ENCODE results near the gene DPM1.
A peak's percentile ranks its signal among the peaks of the same experiment; 100 is the strongest.

DPM1 gene

DNA sequence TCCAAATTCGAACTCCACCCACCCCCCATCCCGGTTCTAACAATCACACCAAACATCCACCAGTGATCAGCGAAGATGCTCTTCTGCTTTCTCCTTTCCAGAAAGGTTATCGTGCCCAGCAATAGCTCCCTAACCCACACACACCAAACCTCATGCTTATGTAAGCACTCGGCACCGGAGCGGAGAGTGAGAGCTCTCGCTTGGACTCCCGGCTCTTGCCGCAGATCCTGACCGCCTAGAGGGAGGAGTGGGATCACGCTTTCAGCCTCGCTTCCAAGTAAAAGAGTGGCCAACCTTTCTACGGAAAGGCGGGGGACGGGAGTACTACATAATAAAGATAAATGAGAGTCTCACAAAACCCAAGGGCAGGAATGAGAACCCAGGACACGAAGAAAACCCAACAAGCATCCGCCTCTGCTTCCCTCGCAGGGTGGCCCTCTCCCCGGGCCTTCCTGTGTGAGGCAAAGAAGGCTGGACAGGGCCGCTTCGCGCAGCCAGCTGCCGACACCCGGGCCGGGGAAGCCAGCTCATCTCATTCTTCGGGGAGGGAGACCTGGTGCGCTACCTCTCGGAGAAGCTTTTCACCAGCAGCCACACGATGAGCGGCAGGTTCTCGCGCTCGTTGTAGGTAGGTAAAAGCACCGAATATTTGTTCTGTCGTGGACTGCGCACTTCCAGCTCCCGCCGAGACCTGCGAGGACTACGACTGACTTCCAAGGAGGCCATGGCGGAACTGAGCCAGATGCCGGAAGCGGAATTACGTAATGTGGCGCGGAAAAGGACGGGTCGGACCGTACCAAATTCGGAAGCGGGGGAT, at the start of gene DPM1:
TSS of gene DPM1 (minus strand) at position 735 of the 817 bp plus-strand sequence. CDS start at position 726, 9 bp downstream.
- DNase-seq (ENCODE audit: low read depth in 2 of 2), result peak; percentile 76 to 82

DNA sequence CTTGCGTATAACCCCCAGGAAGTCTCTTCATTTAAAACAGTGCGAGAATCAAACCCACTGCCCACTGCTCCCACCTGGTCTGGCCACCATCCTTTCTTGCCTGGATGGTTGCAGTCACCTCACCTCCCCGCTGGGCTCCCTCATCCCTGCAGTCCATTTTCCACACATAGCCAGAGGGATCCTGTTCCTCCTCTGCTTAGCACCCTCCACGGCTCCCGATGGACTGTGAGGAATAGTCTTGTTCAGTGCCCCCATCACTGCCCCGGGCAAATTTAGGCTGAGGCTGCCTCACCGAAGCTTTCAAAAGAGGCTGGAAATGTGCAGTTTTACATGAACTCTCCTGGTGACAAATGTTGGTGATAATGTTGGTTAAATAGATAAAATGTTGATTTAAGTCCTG, 46.9 kb upstream of the DPM1 start:
- no peak for DNase-seq (ENCODE audit: low read depth in 2 of 2)

DNA sequence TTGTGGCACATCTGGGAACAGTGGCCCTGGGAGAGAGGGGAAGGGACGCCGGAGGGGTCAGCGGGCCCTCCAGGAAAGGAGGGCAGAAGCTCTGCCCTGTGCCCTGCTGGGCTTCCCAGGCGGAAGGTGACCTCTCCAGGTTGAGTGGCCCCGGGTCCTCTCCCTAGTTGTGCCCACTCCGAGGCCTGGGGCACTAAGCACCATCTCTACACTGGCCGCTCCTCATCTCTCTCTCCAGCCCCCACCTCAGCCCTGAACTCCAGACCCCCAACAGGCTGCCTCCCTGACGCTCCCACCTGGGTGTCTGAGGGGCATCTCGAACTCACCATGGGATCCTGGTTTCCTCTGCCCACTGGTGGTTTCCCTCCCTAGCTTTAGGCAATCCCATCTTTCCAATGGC, 46.4 kb upstream of the DPM1 start:
- no peak for DNase-seq (ENCODE audit: low read depth in 2 of 2)

DNA sequence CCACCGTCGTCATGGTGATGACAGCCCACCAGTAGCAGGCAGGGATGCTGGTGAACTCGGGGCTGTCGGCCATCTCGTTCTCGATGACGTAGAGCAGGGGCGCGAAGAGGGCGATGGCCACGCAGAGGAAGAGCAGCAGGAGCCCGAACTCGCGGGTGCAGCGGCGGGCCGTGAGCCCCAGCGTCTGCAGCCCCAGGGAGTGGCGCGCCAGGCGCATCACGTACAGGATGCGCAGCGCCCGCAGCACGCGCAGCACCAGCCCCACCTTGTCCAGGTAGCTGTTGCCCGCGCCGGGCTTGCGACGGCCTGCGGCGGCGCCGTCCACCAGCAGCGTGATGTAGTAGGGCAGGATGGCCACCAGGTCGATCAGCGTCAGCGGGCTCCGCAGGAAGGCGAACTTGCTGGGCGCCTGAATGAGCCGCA, 46.0 kb upstream of the DPM1 start:
- DNase-seq (ENCODE audit: low read depth in 2 of 2), result no peak

DNA sequence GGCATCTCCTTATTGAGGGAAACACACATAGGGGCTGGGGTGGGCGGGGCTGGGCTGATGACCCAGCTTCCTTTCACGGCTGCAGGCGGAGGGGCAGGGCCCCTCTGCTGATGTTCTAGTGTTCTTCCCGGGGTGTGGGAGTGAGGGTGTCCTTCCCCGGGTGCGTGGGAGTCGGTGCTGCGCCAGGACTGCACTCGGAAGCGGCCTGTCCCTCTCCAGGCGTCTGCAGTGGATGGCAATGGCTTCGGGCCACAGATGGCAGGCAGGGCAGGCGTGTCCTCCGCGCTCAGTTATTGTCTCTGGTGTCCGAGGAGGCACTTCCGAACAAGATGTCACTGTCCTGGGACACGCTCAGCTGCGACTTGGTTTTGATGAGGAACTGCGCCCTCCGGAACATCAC, 45.4 kb upstream of the DPM1 start:
- no peak for DNase-seq (ENCODE audit: low read depth in 2 of 2)

DNA sequence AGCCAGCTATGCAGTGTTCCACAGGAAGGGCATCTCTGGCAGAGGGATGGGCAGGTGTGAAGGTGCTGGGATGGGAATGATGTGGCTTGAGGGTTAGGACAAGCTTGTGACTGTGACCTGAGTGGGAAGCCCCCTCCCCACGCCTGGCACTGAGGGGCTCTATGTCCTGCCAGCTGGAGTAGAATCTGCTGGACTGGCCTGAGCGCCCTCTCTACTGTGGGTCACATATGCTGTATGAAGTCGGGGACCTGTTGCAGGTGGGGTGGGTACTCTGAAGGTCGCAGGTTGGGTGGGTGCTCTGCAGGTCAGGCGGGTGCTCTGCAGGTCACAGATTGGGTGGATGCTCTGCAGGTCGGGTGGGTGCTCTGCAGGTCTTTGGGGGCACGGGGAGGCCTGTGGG, 44.3 kb upstream of the DPM1 start:
- DNase-seq (ENCODE audit: low read depth in 2 of 2), result no peak

DNA sequence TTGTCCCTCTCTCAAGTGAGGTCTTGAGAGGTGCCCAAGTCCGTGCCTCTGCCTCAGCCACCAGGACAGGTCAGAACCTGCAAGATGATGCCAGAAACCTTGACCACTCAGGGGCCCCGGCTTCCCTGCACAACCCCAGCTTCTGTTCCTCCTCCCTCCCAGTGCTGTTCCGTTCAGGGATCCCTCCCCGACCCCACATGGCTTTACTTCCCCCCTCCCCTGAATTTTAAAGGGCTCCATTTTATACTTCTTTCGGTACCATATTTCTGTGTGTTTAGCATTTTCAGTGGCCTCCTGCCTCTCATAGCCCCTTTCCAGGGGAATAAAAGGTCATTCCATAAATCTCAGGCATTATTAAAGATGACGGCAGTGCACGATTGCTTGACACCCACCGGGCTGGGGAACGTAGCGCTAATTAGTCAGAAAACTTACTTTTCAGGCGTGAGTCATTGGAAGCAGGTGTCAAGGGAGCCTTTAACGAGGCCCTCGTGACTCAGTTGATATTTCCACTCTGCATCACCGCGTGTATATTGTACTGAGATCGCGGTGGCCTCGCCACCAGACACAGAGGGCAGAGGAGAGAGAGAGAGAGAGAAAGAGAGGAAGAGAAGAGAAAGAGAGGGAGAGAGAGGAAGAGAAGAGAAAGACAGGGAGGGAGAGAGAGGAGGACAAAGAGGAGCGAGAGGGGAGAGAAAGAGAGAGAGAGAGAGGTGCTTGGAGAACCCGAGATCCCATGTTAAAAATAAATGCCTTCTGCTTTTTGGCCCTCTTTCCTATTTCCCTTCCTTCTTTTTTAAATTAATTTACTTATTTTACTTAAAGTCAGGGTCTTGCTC, 43.3 kb upstream of the DPM1 start:
- DNase-seq (ENCODE audit: low read depth in 2 of 2), result no peak

DNA sequence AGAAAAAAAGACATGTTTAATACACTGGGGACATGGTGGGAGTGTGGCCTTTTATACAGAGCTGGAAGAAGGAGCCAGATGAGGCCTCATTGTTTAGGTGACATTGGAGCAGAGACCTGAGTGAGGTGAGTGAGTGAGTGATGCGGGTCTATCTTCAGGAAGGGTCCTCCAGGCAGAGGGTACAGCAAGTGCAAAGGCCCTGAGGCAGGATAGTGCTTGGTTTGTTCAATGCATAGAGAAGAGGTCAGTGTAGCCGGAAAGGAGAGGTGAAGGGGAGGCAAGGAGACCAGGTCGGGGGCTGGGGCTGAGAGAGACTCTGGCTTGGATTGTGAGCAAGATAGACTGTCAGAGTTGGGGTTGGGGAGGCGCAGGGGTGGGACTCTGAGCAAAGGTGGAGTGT, 41.0 kb upstream of the DPM1 start:
- DNase-seq (ENCODE audit: low read depth in 2 of 2), result no peak

DNA sequence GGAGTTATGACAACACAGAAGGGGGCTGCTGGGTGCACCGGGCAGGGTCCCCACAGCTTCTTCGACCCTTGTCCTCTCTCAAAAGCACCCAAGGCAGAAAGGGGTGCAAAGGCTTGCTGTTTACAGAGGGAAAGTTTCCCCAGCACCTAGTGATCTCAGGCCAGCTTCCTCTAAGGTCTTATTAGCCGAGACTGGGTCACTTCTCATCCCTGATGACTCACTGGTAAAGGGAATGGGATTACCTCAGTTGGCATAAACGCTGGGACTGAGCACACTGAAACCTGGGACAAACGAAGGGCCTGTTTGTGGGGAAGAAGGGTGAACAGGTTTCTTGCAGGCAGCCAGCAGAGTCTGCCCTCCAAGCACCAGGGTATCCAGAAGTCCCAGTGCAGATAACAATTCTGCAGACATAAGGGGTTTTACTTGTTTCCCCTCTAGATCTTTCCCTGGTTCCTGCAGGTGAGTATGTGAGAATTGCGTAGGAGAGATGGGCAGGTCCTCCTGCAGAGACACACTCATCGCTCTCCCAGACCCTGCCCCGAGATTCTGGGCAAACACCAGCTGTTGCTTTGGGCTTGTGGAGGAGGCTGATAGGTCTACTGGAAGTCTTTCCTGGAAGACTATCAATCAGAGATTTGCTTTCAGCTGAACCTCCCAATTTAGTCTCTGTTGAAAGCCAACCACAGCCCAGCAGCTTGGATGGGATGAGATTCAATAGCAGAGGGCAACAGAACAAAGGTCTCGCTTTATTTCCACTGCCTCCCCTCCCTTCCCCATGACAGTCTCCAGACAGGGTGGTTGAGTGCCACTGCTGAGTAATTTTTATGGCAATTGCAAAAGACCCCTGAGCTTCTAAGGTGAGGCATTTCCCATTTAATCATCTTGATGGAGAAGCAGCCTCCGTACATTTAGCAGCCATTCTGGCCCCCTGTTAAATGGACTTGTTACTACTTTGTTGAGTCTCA, 38.9 kb upstream of the DPM1 start:
- no peak for DNase-seq (ENCODE audit: low read depth in 2 of 2)

DNA sequence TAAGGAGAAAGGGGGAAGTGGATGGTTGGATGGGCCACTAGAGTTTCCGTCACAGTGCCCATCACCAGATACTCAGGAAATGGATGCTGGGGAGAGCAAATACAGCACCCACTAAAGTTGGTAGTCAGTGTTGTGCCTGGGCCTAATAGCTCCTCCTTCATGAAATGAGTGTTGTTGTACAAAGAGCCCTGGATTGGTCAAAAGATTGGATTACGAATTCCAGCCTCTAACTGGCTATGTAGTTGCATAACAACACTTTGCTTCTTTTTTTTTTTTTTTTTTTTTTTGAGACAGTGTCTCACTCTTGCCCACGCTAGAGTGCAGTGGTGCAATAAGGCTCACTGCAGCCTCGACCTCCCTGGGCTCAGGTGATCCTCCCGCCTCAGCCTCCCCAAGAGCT, 37.2 kb upstream of the DPM1 start:
- DNase-seq (ENCODE audit: low read depth in 2 of 2), result no peak

DNA sequence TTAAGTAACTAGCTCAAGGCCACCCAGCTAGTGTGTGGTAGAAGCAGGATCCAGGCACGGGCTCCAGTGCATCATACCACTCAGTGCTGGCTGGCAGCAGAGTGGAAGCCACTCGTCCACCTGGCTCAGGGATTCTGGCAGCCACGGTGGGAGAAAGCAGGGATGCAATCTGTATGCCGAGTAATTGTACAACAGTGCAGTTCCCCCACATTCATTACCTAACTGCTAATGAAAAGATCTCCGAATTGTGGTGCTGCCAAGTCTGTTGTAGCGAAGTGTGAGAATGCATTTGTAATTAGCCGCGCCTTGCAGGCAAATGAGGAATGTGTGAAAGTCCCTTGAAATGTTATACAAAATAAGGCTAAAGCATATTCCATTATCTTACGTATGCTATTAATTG, 35.5 kb upstream of the DPM1 start:
- DNase-seq (ENCODE audit: low read depth in 2 of 2), result no peak

DNA sequence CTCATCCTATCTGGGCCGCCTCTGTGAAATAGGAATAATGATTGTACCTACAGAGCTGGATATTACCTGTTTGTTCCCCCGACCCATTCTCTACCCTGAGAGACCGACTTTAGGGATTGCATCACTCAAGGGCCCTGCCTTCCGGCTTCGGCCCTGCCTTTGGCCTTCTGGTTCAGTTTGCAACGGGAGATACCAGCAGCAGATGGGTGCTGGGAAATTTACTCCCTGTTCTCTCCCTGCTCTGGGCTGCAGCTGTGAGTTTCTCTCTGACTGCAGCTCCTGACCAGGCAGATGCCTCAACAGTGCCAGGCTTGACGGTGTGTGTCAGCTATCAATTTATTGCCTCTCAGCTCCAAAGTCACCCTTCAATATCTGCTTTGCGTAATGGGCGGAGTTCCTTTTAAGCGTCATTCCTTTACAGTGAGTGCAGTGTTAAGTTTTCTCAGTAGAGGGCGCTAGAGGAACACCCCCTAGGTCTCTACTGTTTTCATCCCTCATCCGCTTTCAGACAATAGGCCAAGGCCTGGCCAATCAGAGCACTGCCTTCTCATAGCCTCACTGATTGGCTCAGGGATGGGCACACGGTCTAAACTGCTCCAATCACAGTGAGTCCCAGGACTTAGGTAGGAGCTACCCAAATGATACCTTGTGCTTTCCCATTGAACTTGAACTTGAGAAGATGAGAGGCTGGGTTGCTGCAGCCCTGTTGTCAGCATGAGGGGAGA, 34.6 kb upstream of the DPM1 start:
- no peak for DNase-seq (ENCODE audit: low read depth in 2 of 2)

DNA sequence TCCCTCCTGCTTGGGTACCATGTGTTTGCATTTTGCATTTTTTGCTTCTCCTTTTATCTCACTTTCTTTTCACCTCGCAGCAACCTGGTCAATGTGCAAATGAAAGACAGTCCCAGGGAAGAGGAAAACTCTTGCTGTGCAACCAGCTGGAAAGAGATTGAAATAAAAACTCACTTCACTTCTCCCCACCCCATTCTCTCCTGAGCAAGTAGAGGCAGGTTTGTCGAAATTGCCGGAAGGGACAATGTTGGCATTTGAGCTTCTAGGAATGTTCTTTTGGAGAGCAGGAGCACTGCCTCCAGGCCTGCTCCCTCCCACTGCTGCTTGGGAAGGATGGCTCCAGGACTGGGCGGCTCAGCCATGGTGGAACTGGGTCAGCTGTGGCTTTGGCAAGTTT, 34.0 kb upstream of the DPM1 start:
- DNase-seq (ENCODE audit: low read depth in 2 of 2), result no peak

DNA sequence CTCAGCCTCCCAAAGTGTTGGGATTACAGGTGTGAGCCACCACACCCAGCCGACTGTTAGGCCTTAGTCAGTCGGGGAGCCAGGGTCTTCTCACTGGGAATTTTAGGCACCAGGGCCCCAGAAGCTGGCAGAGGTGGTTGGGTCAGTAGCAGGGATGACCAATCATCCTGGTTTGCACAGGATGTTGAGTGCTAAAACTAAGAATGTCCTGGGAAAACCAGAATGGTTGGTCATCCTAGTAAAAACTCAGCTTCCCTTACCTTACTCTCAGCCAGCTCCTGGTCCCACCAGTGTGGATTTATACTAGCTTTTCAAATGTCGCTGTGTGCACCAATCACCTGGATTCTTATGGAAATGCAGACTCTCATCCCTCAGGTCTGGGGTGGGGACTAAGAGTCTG, 32.7 kb upstream of the DPM1 start:
- no peak for DNase-seq (ENCODE audit: low read depth in 2 of 2)

DNA sequence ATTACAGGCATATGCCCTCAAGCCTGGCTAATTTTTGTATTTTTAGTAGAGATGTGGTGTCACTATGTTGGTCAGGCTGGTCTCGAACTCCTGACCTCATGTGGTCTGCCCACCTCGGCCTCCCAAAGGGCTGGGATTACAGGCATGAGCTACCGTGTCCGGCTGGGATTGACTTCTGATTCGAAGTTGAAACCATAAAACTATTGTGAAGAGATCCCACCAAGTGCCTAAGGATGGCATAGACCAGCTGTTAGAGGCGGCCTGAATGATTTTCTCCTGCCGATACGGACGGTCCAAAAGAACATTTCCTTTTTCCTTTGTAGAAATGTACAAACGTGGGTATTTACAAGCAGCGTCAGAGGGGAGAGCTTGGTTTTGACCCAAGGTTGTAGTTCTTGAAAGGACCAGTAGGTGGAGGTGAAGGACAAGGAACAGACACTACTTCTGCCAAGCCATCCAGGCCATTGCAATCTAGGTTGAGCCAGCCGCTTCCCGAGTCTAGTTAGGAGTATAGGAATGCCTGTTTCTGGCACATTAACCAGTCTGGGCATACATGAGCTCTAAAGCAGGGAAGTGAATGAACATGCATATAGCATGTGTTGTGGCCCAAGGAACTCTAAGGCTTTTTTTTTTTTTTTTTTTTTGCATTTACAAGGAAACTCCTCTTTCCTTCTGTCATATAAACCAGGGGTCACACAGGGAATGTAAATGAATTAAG, 29.3 kb upstream of the DPM1 start:
- peak; percentile 7 to 36 for DNase-seq (ENCODE audit: low read depth in 2 of 2)

DNA sequence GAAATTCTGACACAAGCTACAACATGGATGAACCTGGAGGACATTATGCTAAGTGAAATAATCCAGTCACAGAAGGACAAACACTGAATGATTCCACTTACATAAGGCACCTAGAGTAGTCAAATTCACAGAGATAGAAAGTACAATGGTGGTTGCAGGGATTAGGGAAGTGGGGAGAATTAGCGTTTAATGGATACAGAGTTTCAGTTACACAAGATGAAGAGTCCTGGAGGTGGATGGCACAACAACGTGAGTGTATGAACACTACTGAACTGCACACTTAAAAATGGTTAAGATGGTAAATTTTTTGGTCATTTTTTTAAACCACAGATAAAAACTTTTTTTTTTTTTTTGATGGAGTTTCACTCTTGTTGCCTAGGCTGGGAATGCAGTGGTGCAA, 25.0 kb upstream of the DPM1 start:
- no peak for DNase-seq (ENCODE audit: low read depth in 2 of 2)

DNA sequence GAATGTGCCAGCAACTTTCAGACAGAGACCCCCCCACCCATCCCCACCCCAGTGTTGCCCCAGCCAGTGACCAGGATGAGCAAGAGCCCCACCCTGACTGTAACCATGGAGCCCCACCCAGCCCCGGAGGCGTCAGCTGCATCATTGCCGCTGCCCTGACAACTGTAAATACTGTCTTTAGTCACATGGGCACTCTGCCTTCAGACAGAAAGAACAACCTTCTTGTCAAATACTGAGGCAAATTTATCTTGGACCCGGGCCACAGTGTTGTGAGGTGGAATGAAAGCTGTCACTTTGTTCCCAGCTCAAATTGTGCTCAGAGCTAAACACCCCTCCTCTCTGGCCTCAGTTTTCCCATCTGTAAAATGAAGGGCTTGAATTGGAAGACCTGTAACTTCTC, 24.0 kb upstream of the DPM1 start:
- no peak for DNase-seq (ENCODE audit: low read depth in 2 of 2)

DNA sequence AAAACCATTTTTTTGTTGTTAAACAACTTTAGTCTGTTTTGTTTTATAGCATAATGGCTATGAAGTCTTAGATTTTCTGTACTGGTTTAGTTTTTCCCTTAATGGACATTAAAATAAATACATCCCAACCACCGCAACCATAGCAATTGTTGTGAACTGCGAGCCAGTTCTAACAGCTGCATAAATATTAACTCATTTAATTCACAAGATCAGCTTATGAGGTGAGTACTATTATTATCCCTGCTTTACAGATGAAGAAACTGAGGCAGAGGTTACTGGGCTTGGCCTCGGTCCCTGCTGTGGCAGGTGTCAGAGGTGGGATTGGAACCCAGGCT, 23.3 kb upstream of the DPM1 start:
- DNase-seq (ENCODE audit: low read depth in 2 of 2), result no peak

DNA sequence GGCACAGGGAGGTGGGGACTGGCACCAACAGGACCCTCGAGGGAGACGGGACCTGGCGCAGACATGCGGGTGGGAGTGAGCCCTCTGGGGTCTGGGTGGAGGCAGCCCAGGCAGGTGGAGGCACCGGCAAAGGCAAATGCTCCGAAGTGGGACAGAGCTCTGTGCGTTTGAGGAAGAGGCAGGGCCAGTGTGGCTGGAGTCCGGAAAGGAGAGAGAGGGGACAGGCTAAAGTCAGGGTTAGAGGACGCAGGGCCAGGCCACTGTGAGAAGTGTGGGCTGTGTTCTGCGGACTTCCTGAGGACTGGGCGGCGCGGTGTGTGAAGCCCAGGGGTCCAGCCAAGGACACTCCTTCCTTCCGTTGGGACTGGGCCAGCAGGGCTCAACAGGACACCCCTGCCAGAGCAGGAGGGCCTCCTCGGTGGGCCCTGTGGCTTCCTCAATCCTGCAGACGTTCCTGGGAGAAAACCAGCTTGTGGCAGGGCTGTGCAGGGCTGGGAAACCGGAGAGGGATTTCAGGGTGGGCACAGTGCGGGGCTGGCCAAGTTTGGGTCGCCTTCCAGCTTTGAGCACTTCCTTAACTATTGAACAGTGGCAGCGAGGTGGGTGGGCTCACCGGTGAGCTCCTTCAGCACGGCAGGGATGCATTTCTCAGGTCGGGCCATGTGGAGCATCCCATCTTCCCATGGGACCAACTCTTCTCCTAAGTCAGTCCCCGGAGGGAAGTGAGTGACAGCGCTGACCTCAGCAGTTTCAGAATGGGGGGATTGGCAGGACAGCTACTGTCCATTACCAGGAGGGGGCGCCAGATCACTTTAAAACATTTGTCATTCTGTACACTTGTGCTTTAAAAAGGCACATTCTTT, 22.8 kb upstream of the DPM1 start:
- DNase-seq (ENCODE audit: low read depth in 2 of 2), result peak; percentile 33 to 44
